Measurements from ENCODE around the gene ARID3B.

ARID3B gene

GRCh38 chr15:74608786-74609185, 67.8 kb downstream of the ARID3B start:
- no peak overlapping the region for H3K4me3 ChIP-seq (replicated peaks; ENCODE audit: insufficient read depth, low read length)
- no peak for DNase-seq (ENCODE audit: low read depth in 1 of 2, low spot score in 1 of 2)
- H3K27me3 ChIP-seq (ENCODE audit: insufficient read depth, poor library complexity, severe bottlenecking): no peaks in the 10 kb centered on the region
- no peak for TF ChIP-seq SPI1 (IDR thresholded peaks at IDR 0.05; ENCODE audit: borderline replicate concordance, low read depth)
- no peak for TF ChIP-seq POLR2AphosphoS5 (IDR thresholded peaks at IDR 0.05; ENCODE audit: low read depth)
- TF ChIP-seq, protein P1, sequence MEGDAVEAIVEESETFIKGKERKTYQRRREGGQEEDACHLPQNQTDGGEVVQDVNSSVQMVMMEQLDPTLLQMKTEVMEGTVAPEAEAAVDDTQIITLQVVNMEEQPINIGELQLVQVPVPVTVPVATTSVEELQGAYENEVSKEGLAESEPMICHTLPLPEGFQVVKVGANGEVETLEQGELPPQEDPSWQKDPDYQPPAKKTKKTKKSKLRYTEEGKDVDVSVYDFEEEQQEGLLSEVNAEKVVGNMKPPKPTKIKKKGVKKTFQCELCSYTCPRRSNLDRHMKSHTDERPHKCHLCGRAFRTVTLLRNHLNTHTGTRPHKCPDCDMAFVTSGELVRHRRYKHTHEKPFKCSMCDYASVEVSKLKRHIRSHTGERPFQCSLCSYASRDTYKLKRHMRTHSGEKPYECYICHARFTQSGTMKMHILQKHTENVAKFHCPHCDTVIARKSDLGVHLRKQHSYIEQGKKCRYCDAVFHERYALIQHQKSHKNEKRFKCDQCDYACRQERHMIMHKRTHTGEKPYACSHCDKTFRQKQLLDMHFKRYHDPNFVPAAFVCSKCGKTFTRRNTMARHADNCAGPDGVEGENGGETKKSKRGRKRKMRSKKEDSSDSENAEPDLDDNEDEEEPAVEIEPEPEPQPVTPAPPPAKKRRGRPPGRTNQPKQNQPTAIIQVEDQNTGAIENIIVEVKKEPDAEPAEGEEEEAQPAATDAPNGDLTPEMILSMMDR (IDR thresholded peaks at IDR 0.05; ENCODE audit: insufficient read depth, low read length): no peak
- no peak for TF ChIP-seq GABPA (IDR thresholded peaks at IDR 0.05; ENCODE audit: low read depth)
- TF ChIP-seq, protein P2, sequence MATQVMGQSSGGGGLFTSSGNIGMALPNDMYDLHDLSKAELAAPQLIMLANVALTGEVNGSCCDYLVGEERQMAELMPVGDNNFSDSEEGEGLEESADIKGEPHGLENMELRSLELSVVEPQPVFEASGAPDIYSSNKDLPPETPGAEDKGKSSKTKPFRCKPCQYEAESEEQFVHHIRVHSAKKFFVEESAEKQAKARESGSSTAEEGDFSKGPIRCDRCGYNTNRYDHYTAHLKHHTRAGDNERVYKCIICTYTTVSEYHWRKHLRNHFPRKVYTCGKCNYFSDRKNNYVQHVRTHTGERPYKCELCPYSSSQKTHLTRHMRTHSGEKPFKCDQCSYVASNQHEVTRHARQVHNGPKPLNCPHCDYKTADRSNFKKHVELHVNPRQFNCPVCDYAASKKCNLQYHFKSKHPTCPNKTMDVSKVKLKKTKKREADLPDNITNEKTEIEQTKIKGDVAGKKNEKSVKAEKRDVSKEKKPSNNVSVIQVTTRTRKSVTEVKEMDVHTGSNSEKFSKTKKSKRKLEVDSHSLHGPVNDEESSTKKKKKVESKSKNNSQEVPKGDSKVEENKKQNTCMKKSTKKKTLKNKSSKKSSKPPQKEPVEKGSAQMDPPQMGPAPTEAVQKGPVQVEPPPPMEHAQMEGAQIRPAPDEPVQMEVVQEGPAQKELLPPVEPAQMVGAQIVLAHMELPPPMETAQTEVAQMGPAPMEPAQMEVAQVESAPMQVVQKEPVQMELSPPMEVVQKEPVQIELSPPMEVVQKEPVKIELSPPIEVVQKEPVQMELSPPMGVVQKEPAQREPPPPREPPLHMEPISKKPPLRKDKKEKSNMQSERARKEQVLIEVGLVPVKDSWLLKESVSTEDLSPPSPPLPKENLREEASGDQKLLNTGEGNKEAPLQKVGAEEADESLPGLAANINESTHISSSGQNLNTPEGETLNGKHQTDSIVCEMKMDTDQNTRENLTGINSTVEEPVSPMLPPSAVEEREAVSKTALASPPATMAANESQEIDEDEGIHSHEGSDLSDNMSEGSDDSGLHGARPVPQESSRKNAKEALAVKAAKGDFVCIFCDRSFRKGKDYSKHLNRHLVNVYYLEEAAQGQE (IDR thresholded peaks at IDR 0.05; ENCODE audit: insufficient replicate concordance, low read depth): no peak
- no peak overlapping the region for H3K27ac ChIP-seq (replicated peaks)

DNA sequence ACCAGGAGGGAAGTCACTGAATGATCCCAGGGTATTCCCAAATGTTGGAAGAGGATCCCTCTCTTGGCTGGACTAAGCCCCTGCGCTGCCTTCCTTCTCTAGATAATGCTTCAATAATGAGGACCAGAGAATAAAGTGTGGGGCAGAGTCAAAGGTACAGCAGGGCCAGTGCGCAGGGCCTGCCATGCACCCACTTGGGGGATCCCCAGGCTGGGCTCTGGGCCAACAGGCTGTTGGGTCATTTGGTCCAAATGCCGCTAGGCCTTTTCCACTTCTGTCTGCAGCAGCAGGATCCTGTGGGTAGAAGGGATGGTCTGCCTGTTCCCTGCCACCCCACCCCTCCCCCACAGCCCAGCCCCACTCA, 68.9 kb downstream of the ARID3B start:
- H3K27me3 ChIP-seq (ENCODE audit: insufficient read depth, poor library complexity, severe bottlenecking): no peaks in the 10 kb centered on the region
- TF ChIP-seq, protein P2 (IDR thresholded peaks at IDR 0.05; ENCODE audit: insufficient replicate concordance, low read depth): no peak
- TF ChIP-seq POLR2AphosphoS5 (IDR thresholded peaks at IDR 0.05; ENCODE audit: low read depth) (no peak), GABPA (IDR thresholded peaks at IDR 0.05; ENCODE audit: low read depth) (no peak), SPI1 (IDR thresholded peaks at IDR 0.05; ENCODE audit: borderline replicate concordance, low read depth) (no peak)
- TF ChIP-seq, protein P1 (IDR thresholded peaks at IDR 0.05; ENCODE audit: insufficient read depth, low read length): no peak
- no peak overlapping the region for H3K27ac ChIP-seq (replicated peaks)
- no peak overlapping the region for H3K4me3 ChIP-seq (replicated peaks; ENCODE audit: insufficient read depth, low read length)
- DNase-seq (ENCODE audit: low read depth in 1 of 2, low spot score in 1 of 2): no peak

DNA sequence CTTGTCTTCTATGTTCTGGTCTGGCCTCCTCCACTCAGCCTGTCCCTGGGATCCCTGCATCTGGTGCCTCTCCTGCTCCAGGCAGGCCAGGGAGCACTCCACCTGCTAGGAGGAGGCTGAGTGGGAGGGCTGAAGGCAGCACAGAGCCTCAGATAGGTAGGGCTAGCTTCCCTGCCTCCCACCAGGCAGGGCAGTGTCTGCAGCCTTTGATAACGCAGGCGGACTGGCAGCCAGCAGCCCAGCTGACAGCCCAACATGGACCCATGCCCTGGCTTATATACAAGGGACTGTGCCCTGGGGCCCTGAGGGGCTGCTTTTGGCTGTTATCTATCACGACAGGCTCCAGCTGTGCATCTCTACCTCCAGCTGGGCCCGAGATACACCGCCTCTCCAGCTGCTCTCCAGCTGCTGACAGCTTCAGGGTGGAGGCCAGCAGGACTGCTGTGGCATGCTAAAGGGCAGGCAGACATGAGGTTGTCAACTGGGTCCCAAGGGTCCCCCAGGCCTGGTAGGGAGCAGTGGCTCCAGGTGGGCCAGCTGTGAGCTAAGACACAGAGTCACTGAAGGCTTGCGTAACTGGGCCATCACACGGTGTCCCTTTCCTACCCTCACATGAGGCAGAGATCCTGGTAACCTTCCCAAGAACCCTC, 69.4 kb downstream of the ARID3B start:
- H3K4me3 ChIP-seq (replicated peaks; ENCODE audit: insufficient read depth, low read length): no peak overlapping the region
- no peak for DNase-seq (ENCODE audit: low read depth in 1 of 2, low spot score in 1 of 2)
- TF ChIP-seq, protein P1 (IDR thresholded peaks at IDR 0.05; ENCODE audit: insufficient read depth, low read length): no peak
- TF ChIP-seq, protein P2 (IDR thresholded peaks at IDR 0.05; ENCODE audit: insufficient replicate concordance, low read depth): no peak
- TF ChIP-seq GABPA (IDR thresholded peaks at IDR 0.05; ENCODE audit: low read depth) (no peak), POLR2AphosphoS5 (IDR thresholded peaks at IDR 0.05; ENCODE audit: low read depth) (no peak), SPI1 (IDR thresholded peaks at IDR 0.05; ENCODE audit: borderline replicate concordance, low read depth) (no peak)
- no peaks in the 10 kb centered on the region for H3K27me3 ChIP-seq (ENCODE audit: insufficient read depth, poor library complexity, severe bottlenecking)
- H3K27ac ChIP-seq (replicated peaks): no peak overlapping the region

Data from HL-60 (cell line).